ENCODE measurements around the gene DTNB. TPM values are rescaled to one million over a fixed set of nuclear protein-coding genes. Genes with fewer than 3 reads are reported as not detected.

DTNB gene
- total RNA-seq, 4 donors from 2014 or later, result 2.2 to 7.8 (median 3.9) TPM

- peaks cover 3 to 11% (median 8%) of the 10 kb centered on the region in 4 donors for H3K4me1 ChIP-seq
- DNase-seq, result no peak
- TF ChIP-seq POLR2AphosphoS5 (IDR thresholded peaks at IDR 0.05), result no peak
- no peak overlapping the region for H3K4me3 ChIP-seq
- intact Hi-C loops (cut with DNase I; ENCODE audit: low total_unique reads) (loop anchor here (10.0 kb wide), 1 partner anchor 158 kb away; no protein-coding TSS in a partner anchor), in situ Hi-C loops (cut with MboI; ENCODE audit: low pct_ligation_motif_present in 1 of 4, low pct_unique_long_range_greater_than_20kb in 1 of 4, low sequenced_read_pairs in 3 of 4) (loop anchor here in 2 of 4 donors (25.0 kb wide), 1 partner anchor 161 kb away; no protein-coding TSS in a partner anchor)
- no peaks in the 10 kb centered on the region for H3K27me3 ChIP-seq
- H3K36me3 ChIP-seq, result no peaks in the 10 kb centered on the region
- H3K9me3 ChIP-seq, result no peaks in the 10 kb centered on the region
- WGBS, 2 donors (ENCODE audit: low coverage in 1 of 2), result 93 to 100% methylated on average over 1 to 4 of the region's 4 CpGs
- H3K27ac ChIP-seq, result no peak overlapping the region
Measured at GRCh38 chr2:25523060-25523459, 150.3 kb downstream of the DTNB start.

DNA sequence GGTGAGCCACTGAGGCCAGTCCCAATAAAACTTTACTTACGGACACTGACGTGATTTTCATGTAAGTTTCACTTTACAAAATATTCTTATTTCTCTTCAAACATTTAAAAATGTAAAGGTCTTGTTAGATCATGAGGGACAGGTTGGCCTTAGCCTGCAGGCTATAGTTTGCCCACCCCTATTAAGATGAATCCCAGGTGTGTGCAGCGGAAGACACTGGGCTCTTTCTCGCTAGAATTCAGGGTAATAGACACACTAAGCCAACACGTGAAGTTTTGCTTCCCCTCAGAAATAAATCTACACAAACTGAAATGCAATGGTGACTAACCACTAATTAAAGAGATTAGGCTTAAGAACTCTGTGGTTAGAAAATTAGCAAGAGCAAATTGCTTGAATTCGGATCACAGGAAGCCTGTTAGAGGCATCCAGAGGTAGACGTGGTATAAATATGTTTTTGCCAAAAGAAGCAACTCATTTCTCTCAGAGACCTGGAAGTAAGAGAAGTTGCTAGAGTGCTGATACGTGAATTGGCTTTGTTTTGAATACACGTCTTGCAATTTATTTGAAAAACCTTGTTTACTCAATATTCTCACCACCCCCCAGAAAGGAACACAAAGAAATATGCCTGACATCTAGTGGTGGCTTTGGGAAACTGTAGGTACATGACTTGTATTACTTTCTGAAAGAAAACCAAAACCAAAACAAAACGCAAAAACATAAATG lies 151.6 kb downstream of the DTNB start:
- Histone ChIP-seq H3K4me1 (peaks cover 3 to 11% (median 8%) of the 10 kb centered on the region in 4 donors), H3K27me3 (no peaks in the 10 kb centered on the region), H3K36me3 (no peaks in the 10 kb centered on the region), H3K9me3 (no peaks in the 10 kb centered on the region), H3K4me3 (peak overlapping the region in 3 of 4 donors; percentile 12 to 34 (median 24)), H3K27ac (peak overlapping the region in 2 of 4 donors; percentile 1 to 24)
- intact Hi-C loops (cut with DNase I; ENCODE audit: low total_unique reads), result loop anchor here (10.0 kb wide), 1 partner anchor 157 kb away; no protein-coding TSS in a partner anchor
- TF ChIP-seq CTCF (IDR thresholded peaks at IDR 0.05) (peak; percentile 78 to 94 (median 83)), POLR2A (IDR thresholded peaks at IDR 0.05) (no peak)
- DNase-seq, result no peak
- in situ Hi-C loops (cut with MboI; ENCODE audit: low pct_ligation_motif_present in 1 of 4, low pct_unique_long_range_greater_than_20kb in 1 of 4, low sequenced_read_pairs in 3 of 4), result loop anchor here in 2 of 4 donors (25.0 kb wide), 1 partner anchor 160 kb away; no protein-coding TSS in a partner anchor
- 35 to 38% methylated on average over 9 to 10 of the region's 10 CpGs for WGBS, 2 donors (ENCODE audit: low coverage in 1 of 2)

DNA sequence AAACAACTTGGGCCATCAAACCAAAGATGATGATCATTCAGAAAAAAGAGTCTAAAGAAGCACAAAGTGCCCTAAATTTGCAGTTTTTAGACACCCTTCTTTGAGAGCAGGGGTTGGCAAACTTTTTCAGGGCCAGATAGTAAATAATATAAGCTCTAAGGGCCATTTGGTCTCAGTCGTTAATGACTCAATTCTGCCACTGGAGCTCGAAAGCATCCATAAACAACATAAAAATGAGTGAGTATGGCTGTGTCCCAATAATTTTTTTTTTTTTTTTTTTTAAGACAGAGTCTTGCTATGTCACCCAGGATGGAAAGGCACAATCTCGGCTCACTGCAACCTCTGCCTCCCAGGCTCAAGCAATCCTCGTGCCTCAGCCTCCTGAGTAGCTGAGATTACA lies 152.3 kb downstream of the DTNB start:
- in situ Hi-C loops (cut with MboI; ENCODE audit: low pct_ligation_motif_present in 1 of 4, low pct_unique_long_range_greater_than_20kb in 1 of 4, low sequenced_read_pairs in 3 of 4), result loop anchor here in 2 of 4 donors (25.0 kb wide), 1 partner anchor 159 kb away; no protein-coding TSS in a partner anchor

DNA sequence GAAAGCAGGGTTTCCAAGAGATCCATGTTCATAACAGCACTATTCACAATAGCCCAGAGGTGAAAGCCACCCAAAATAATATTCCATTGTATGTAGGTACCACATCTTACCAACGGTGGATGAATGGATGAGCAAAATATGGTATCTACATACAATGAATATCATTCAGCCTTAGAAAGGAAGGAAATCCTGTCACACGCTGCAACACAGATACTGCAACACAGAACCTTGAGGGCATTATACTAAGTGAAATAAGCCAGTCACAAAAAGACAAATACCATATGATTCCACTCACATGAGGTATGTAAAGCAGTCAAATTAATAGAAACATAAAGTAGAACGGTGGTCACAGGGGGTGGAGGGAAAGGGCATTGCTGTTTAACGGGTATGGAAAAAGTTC lies 155.7 kb downstream of the DTNB start:
- Histone ChIP-seq H3K9me3 (no peaks in the 10 kb centered on the region), H3K4me1 (peaks cover 8 to 18% (median 9%) of the 10 kb centered on the region in 4 donors), H3K4me3 (no peak overlapping the region), H3K27me3 (no peaks in the 10 kb centered on the region), H3K36me3 (no peaks in the 10 kb centered on the region), H3K27ac (no peak overlapping the region)
- intact Hi-C loops (cut with DNase I; ENCODE audit: low total_unique reads) (no loop called here), in situ Hi-C loops (cut with MboI; ENCODE audit: low pct_ligation_motif_present in 1 of 4, low pct_unique_long_range_greater_than_20kb in 1 of 4, low sequenced_read_pairs in 3 of 4) (loop anchor here in 2 of 4 donors (25.0 kb wide), 1 partner anchor 155 kb away; no protein-coding TSS in a partner anchor)
- TF ChIP-seq POLR2AphosphoS5 (IDR thresholded peaks at IDR 0.05) (no peak), CTCF (IDR thresholded peaks at IDR 0.05) (no peak)
- 59 to 66% methylated on average over 4 of the region's 4 CpGs for WGBS, 2 donors (ENCODE audit: low coverage in 1 of 2)
- no peak for DNase-seq

More for the DNA sequence above, 152.3 kb downstream of the DTNB start:
- DNase-seq, result no peak
- 64 to 69% methylated on average over 2 to 4 of the region's 4 CpGs for WGBS, 2 donors (ENCODE audit: low coverage in 1 of 2)
- H3K4me3 ChIP-seq, result no peak overlapping the region
- no peaks in the 10 kb centered on the region for H3K9me3 ChIP-seq
- peaks cover 3 to 11% (median 8%) of the 10 kb centered on the region in 4 donors for H3K4me1 ChIP-seq
- intact Hi-C loops (cut with DNase I; ENCODE audit: low total_unique reads), result loop anchor here (10.0 kb wide), 1 partner anchor 156 kb away; no protein-coding TSS in a partner anchor
- TF ChIP-seq CTCF (IDR thresholded peaks at IDR 0.05) (no peak), EP300 (IDR thresholded peaks at IDR 0.05; ENCODE audit: low read depth) (no peak), POLR2AphosphoS5 (IDR thresholded peaks at IDR 0.05) (no peak), POLR2A (IDR thresholded peaks at IDR 0.05) (no peak)
- H3K27me3 ChIP-seq, result no peaks in the 10 kb centered on the region
- no peak overlapping the region for H3K27ac ChIP-seq
- H3K36me3 ChIP-seq, result no peaks in the 10 kb centered on the region
